GM18502 (cell line): ENCODE data around the gene SPAAR.
"Not testable (repeated sequence)": the region's sequence is repeated elsewhere in the genome, so short reads cannot be mapped to it uniquely, and the experiment has no call there.

Source experiments
- ATAC-seq: cut with Tn5 transposase; IDR thresholded peaks from one replicate; pipeline ENCODE4 v1.9.1; 2021; ENCODE audit warnings: mild to moderate bottlenecking; ENCODE audit not compliant: unreplicated experiment, poor library complexity

SPAAR gene, protein sequence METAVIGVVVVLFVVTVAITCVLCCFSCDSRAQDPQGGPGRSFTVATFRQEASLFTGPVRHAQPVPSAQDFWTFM

GRCh38 chr9:35909274-35909673 lies at the start of gene SPAAR:
SPAAR (plus strand) TSS chr9:35909490; CDS start chr9:35910464, 974 bp downstream.
- no peak for ATAC-seq

DNA sequence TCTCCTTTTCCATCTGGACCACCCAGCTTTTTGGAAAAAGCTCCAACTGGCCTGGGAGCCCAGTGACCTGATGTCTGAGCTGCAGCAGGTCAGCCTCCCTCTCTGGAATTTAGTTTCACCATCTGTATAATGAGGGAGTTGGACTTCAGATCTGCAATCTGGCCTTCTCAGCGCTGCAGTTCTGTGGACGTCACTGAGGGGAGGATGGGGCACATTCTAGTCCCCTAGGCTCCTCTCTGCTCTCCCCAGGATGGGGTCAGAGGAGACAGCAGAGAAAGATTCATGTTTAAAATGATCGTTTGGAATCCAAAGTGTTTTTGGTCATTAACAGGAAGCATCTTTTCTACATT lies 49.3 kb upstream of the SPAAR start:
- no peak for ATAC-seq

DNA sequence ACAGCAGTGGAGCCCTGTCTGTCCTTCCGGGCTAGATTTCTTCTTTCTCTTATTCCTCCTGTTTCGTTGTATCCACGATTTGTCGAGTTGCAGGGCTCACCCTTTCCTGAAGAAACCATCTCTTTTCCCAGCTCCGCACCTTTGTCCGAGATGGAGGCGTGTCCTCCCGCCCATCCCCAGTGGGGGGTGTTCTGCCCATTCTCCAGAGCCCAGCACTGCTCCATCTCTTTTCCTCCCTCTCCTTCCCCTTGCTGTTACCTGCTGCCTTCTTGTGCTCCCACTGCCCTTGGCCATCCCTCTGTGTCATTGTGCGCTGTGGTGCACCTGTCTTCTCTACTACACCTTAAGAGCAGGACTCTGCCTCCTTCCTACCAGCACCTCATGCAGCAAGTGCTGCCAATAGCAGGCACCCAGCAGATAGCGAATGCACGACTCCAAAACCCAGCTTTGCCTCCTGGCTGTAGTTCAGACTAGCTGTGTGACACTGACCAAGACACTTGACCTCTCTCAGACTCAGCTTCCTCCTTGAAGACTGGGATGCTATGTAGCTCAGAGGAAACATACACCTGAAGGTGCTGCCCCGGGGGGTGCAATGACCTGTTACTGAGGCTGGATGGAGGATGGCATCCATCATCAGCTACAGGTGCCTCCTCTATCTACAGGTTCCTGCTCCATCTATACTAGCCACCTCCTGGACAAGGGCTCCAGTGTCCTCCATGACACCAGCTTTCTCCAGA lies 48.0 kb upstream of the SPAAR start:
- ATAC-seq = no peak

DNA sequence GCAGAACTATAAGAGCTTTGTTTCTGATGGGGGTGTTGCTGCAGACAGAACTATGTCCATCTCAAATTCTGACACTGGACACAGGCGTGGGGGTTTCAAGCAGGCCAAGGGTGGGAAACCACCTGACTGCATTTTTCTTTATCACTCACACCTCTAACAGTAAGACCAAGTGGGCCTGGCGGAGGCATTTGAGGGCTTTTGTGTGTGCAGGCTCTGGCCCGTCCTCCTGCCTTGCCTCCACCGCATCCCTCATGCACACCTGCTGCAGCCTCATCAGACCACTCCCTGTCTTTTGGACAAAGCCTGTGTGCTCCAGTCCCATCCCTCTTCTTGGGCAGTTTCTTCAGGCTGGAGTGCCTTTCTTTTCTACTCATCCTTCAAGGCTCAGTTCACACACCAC lies 47.0 kb upstream of the SPAAR start:
- ATAC-seq = no peak

GRCh38 chr9:35863583-35863982 lies 45.7 kb upstream of the SPAAR start:
- ATAC-seq = no peak

DNA sequence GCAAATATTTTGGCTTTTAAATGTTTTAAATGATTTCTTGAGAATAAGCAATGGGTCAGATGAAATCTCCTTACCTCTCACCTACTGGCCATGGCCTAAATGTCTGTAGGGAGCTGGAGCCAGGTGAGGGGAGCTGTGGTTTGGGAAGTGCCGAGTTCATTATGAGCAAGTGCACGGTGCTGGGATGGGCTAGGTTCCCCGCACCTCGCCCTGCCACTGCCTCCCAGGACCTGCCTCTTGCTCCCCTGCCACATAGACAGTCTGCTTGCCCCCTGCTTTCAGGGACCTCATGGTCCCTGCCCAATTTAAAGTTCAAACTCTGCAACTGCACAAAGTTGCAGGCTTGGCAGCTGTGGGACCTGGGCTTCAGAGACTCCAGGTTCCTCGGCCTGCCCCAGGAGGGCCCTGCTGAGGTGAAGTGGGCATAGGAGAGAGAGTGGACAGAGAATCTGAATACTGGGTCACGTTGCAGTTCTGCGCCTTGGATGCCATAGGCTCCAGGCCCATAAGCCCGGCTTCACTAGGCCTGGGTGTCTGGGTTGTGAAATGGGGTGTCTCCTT lies 44.5 kb upstream of the SPAAR start:
- ATAC-seq = no peak

- no peak for ATAC-seq
Observed at GRCh38 chr9:35867538-35867937, 41.8 kb upstream of the SPAAR start.

- no peak for ATAC-seq
Observed at GRCh38 chr9:35868933-35869332, 40.4 kb upstream of the SPAAR start.

DNA sequence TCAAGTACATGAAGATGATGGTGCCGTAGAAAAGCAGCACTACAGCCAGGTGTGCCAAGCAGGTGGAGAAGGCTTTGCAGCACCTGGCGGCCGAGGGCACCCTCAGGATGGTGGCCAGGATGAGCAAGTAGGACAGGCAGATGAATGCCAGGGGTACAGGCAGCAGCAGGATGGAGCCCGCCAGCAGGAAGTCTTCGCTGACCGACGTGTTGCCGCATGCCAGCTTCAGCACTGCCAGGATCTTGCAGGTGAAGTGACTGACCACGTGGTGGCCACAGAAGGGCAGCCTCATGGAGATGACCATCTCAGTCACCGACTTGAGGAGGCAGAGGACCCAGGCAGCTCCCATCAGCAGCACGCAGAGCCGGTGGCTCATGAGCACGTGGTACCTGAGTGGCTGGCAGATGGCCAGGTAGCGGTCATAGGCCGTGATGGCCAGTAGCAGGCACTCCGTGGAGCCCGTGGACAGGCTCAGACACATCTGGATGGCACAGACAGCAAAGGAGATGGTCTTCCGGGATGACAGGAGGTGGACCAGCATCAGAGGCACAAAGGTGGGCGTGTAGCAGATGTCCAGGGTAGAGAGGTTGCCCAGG lies 39.6 kb upstream of the SPAAR start:
- ATAC-seq = no peak

- ATAC-seq = no peak
Observed at GRCh38 chr9:35870351-35870923, 38.9 kb upstream of the SPAAR start, which contains the start of gene OR13J1. OR13J1 (minus strand) TSS chr9:35870401; CDS start chr9:35870401, 0 bp downstream.

DNA sequence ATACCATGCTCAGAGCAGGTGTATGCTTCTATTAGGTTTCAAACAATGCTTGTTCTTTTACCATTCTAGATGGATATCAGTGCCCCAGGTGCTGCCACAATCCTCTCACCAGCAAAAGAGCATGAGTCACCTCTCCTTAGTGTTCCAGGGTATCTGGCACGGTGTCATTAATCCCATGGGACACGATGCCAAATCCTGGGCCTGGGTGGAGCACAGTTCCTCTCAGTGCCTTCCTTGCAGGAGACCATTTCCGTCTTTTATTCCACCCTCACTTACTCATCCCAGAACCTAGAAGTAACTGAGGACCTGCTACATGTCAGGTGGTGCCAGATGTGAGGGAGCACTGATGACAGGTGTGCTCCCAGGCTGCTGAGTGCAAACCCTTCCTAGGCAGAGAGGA lies 37.7 kb upstream of the SPAAR start:
- no peak for ATAC-seq

GRCh38 chr9:35872505-35872904 lies 36.8 kb upstream of the SPAAR start:
- no peak for ATAC-seq

- no peak for ATAC-seq
Observed at GRCh38 chr9:35882263-35882848, 26.9 kb upstream of the SPAAR start.

DNA sequence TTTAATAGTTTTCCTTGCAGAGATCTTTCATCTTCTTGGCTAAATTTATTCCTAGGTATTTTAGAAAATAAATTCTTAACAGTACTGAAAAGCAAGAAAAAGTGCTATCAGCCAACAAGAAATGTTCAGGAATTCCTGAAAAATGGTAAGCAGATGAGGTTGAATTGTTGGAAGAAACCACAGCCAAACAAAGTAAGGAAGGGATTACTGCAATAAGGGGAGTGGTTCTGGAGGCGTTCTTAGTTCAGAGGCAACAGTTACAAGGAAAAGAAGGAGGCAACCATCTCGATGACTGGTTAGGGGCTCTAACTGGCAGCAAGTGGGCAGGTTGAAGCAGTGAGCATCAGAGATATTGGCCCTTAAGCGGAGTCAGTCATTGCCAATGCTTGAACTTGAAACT lies 26.3 kb upstream of the SPAAR start:
- no peak for ATAC-seq

GRCh38 chr9:35884908-35885307 lies 24.4 kb upstream of the SPAAR start:
- not testable (repeated sequence) for ATAC-seq

DNA sequence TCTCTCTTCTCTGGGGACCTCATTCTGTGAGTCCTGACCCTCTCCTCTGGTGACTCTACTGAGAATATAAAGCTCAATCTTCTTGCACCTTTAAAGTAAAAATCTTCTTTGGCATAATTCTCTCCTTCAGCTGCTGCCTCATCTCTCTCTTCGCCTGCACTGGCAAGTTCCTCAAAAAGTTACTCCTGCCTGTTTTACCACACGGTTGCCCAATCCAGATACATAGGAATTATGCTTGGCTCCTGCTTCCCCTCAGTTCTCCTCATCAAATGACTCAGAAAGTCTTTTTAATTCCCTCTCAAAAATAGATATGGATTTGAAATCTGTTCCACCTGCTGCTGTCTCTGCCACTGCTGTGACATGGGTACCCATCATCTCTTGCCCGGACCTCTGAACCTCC lies 17.6 kb upstream of the SPAAR start:
- ATAC-seq = no peak

DNA sequence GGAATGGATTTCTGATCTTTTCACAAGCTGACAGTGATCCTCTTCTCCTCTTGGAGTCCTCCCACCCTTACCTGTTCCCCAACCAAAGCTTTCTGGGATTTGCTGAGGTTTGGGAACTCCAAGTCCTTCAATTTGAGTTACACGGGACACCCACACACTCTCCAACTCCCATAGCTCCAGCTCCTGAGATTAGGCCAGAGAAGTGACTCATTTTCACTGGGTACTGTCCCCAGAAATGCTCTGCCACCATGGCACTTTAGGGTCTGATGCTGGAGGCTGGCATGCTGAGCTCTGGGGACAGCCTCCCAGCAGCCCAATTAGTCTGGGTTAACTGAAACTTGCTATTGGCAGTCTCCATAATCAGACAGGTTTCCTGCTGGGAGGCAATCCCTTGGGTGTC lies 17.2 kb upstream of the SPAAR start:
- no peak for ATAC-seq

DNA sequence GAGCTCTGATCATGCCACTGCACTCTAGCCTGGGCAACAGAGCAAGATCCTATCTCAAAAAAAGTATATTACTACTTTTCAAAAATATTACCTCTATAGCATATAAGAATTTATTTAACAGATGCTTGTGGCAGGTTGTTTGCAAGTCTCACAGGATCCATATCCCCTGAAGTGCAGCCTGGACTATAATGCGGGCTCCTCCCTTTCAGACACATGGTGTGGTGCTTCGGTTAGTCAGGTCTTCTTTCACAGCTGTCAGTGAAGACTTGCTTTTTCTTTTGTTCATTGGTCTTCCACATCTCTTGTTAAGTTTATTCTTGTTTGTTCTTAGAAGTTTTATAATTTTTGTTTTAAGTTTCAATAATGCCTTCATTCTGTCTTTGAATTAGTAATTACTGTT lies 12.7 kb upstream of the SPAAR start:
- ATAC-seq = no peak

DNA sequence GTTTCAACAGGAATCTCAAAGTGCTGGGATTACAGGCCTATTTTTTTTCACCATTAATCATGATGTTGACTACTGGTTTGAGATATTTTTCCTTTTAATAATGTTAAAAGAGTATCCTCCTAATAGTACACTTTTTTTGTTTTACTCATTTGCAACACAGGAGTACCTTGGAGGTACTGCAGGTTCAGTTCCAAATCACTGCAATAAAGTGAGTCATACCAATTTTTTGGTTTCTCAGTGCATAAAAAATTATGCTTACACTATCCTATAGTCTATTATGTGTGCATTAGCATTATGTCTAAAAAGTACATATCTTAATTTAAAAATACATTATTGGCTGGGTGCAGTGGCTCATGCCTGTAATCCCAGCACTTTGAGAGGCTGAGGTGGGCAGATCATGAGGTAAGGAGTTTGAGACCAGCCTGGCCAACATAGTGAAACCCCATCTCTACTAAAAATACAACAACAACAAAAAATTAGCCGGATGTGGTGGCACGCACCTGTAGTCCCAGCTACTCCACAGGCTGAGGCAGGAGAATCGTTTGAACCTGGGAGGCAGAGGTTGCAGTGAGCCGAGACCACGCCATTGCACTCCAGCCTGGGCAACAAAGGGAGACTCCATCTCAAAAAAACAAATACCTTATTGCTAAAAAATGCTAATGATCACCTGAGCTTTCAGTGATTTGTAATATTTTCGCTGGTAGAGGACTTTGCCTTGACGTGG lies 11.8 kb upstream of the SPAAR start:
- not testable (repeated sequence) for ATAC-seq

GRCh38 chr9:35898337-35898736 lies 11.0 kb upstream of the SPAAR start:
- no peak for ATAC-seq
